ENCODE data around the gene SOX6.

The SOX6 gene

DNA sequence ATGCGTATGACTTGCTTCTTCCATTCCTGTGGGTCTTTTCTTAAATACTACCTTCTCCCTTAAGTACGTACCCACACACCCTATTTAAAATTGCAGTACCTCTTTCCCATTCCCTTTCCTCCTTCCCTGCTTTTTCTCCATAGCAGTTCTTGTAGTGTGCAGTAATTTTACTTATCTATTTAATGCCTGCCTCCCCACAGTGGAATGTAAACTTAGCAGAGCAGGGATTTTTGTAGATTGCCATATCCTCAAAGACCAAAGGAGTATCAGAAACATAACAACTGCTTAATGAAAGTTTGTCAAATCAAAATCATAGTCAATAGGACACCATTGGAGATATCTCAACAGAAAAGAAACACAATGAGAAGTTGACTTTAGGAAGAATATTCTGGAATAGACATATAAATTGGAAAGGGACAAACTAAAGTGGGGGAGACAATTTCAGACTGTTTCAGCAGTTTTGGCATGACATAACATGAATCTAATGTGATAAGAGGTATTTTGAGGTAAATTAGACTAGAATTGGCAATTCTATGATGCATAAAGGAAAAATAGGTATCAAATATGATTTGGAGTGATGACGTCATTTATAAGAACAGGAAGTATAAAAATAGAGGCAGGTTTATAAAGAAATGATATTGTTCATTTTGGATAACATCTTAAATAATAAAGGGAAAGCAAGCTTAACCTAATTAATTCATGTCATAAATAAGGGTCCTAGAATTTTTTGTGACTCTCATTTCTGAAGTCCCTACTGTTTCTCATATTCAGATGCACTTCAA is 188.4 kb downstream of the SOX6 start:
- TF ChIP-seq SIN3A (IDR thresholded peaks at IDR 0.05; ENCODE audit: borderline replicate concordance, insufficient read depth, low read length) = no peak
- TF ChIP-seq POLR2AphosphoS5 (IDR thresholded peaks at IDR 0.05; ENCODE audit: low read depth, low read length) = no peak
- no peak for TF ChIP-seq TAF1 (IDR thresholded peaks at IDR 0.05; ENCODE audit: borderline replicate concordance, insufficient read depth, low read length)
- no peak for TF ChIP-seq REST (IDR thresholded peaks at IDR 0.05; ENCODE audit: insufficient read depth in 1 of 2, low read depth in 2 of 2, low read length in 2 of 2)
- no peak for TF ChIP-seq FOXP2 (optimal IDR thresholded peaks at IDR 0.05; ENCODE audit: borderline replicate concordance, extremely low read depth, extremely low read length, insufficient read depth)

- TF ChIP-seq POLR2AphosphoS5 (IDR thresholded peaks at IDR 0.05; ENCODE audit: low read depth, low read length) (no peak), TAF1 (IDR thresholded peaks at IDR 0.05; ENCODE audit: borderline replicate concordance, insufficient read depth, low read length) (no peak), REST (IDR thresholded peaks at IDR 0.05; ENCODE audit: insufficient read depth in 1 of 2, low read depth in 2 of 2, low read length in 2 of 2) (no peak), FOXP2 (optimal IDR thresholded peaks at IDR 0.05; ENCODE audit: borderline replicate concordance, extremely low read depth, extremely low read length, insufficient read depth) (no peak), SIN3A (IDR thresholded peaks at IDR 0.05; ENCODE audit: borderline replicate concordance, insufficient read depth, low read length) (no peak)
Measured at GRCh38 chr11:16166571-16166970, 189.8 kb downstream of the SOX6 start.

- no peak for TF ChIP-seq SIN3A (IDR thresholded peaks at IDR 0.05; ENCODE audit: borderline replicate concordance, insufficient read depth, low read length)
- TF ChIP-seq FOXP2 (optimal IDR thresholded peaks at IDR 0.05; ENCODE audit: borderline replicate concordance, extremely low read depth, extremely low read length, insufficient read depth) = no peak
- no peak for TF ChIP-seq POLR2AphosphoS5 (IDR thresholded peaks at IDR 0.05; ENCODE audit: low read depth, low read length)
- no peak for TF ChIP-seq TAF1 (IDR thresholded peaks at IDR 0.05; ENCODE audit: borderline replicate concordance, insufficient read depth, low read length)
- no peak for TF ChIP-seq REST (IDR thresholded peaks at IDR 0.05; ENCODE audit: insufficient read depth in 1 of 2, low read depth in 2 of 2, low read length in 2 of 2)
Measured at GRCh38 chr11:16160146-16160545, 196.2 kb downstream of the SOX6 start.

DNA sequence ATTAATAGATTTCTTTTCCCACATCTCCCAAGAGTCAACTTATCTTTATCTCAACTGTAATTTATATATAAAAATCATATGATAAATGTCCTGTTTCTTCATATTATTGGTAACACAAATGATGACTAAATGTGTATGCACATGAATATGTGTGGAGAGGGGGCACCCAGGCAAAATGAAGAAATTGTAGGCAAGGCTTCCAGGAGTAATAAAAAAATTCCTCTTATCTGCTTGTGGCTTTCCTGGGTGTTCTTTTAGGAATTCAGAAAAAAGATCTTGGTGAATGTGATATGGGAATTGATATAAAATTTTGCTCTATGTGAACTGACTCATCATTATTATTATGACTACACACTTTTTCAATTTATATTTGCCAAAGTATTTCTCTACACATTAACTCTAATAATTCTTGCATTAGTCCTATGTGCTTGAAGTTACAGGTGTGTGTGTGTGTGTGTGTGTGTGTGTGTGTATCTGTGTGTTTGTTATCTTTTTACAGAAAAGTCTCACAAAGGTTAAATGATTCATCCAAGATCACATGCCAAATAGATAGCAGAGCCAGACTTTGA is 197.8 kb downstream of the SOX6 start:
- no peak for TF ChIP-seq REST (IDR thresholded peaks at IDR 0.05; ENCODE audit: insufficient read depth in 1 of 2, low read depth in 2 of 2, low read length in 2 of 2)
- no peak for TF ChIP-seq TAF1 (IDR thresholded peaks at IDR 0.05; ENCODE audit: borderline replicate concordance, insufficient read depth, low read length)
- TF ChIP-seq FOXP2 (optimal IDR thresholded peaks at IDR 0.05; ENCODE audit: borderline replicate concordance, extremely low read depth, extremely low read length, insufficient read depth) = no peak
- no peak for TF ChIP-seq SIN3A (IDR thresholded peaks at IDR 0.05; ENCODE audit: borderline replicate concordance, insufficient read depth, low read length)
- no peak for TF ChIP-seq POLR2AphosphoS5 (IDR thresholded peaks at IDR 0.05; ENCODE audit: low read depth, low read length)
